GM19238 (cell line): ENCODE results near the gene TP53AIP1.

Experiments used
- DNase-seq: peaks from one replicate; pipeline ENCODE4 v3.0.0; 2011; ENCODE audit warnings: low spot score; ENCODE audit not compliant: insufficient read length

TP53AIP1 gene

GRCh38 chr11:128942817-128943427 is at the start of gene TP53AIP1:
TP53AIP1 (minus strand) TSS chr11:128942871; CDS start chr11:128937818, 5,053 bp downstream.
- no peak for DNase-seq

- no peak for DNase-seq
Observed at GRCh38 chr11:128988242-128988970, 45.7 kb upstream of the TP53AIP1 start.

DNA sequence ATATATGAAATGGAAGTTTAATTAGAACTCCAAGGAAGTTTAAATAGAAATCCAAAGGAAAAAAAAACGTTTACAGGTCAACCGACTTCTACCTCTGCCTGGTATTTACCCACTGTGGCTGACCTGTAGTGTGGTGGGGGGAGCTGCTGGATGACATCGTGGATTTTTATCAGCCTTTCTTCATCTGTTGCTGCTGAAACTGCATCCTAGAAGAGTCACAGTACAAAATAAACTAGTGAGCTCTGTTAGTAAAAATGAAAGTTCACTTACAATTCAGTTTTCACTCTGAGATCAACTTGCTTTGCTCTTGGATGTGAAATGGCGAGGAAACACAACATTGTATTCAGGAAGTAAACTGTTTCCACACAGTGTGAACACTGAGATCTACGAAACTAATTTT is 43.2 kb upstream of the TP53AIP1 start:
- DNase-seq, result no peak

DNA sequence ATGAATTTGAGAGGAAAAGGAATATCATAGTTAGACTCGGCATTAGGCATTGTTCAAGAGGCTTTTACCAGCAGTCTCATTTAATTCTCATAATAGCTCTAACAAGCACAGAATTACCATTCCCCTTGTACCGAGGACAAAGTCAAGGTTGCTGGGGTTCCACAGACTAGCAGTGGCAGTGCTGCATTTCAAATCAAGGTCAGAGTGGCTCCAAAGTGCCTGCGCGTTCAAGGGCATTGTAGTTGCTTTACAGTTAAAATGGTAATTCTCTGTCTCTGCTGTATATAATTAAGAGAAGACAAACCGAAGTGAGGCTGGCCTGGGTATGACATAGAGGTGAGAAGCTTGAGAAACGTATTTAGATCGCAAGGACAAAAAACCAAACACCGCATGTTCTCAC is 40.4 kb upstream of the TP53AIP1 start:
- DNase-seq, result no peak

- no peak for DNase-seq
Observed at GRCh38 chr11:128981254-128981653, 38.6 kb upstream of the TP53AIP1 start.

DNA sequence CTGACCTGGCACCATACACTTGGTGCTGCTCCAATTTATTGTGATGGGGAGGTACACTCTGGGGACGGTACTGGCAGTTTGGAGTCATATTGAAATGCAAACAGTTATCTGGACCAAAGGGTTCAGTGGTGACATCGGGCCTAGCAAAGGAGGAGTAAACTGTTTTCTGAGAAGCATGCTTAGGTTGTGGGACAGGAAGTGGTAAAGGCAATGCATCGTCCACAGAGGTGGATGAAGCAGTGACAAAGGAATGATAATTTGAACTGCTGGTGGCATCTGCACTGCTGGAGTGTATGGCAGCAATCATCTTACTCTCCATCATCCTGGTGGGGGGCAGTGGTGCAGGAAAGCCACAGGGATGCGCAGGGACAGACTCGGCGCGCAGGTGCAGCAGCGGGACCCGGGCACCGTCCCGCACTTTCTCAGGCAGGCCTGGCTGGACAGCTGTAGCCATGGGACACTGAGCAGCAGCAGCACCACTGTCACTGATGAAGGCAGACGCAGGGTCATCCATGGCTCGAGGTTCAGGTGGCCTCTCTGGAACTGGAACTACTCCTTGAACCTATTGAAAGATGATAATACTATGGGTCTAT is 28.0 kb upstream of the TP53AIP1 start:
- DNase-seq, result no peak

DNA sequence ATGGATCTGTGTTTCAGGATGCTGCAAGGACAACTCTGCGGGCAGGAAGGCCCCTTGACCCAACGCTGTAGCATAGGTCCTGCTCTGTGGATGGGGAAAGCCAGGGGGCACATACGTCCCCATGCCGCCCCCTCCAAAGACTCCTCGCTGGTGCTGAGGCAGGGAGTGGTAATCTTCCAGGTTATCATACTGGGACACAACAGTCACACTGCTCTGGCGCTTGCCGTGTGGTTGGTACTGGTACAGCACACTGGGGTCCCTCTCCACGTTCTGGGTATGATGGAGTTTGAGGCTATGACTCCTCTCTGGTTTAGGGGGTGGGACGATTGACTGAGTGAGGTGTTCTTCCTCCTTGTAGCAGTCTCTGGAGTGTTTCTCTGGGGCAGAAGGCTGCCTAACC is 26.2 kb upstream of the TP53AIP1 start:
- no peak for DNase-seq

GRCh38 chr11:128967578-128967977 is 24.9 kb upstream of the TP53AIP1 start:
- no peak for DNase-seq

- DNase-seq, result peak; percentile 18
Observed at GRCh38 chr11:128965485-128965884, 22.8 kb upstream of the TP53AIP1 start.

- no peak for DNase-seq
Observed at GRCh38 chr11:128964463-128964930, 21.8 kb upstream of the TP53AIP1 start.

GRCh38 chr11:128963744-128964325 is 21.2 kb upstream of the TP53AIP1 start:
- no peak for DNase-seq

- DNase-seq, result no peak
Observed at GRCh38 chr11:128962896-128963295, 20.2 kb upstream of the TP53AIP1 start.

GRCh38 chr11:128961645-128962044 is 19.0 kb upstream of the TP53AIP1 start:
- no peak for DNase-seq

GRCh38 chr11:128957202-128957482 is 14.5 kb upstream of the TP53AIP1 start:
- DNase-seq, result no peak

DNA sequence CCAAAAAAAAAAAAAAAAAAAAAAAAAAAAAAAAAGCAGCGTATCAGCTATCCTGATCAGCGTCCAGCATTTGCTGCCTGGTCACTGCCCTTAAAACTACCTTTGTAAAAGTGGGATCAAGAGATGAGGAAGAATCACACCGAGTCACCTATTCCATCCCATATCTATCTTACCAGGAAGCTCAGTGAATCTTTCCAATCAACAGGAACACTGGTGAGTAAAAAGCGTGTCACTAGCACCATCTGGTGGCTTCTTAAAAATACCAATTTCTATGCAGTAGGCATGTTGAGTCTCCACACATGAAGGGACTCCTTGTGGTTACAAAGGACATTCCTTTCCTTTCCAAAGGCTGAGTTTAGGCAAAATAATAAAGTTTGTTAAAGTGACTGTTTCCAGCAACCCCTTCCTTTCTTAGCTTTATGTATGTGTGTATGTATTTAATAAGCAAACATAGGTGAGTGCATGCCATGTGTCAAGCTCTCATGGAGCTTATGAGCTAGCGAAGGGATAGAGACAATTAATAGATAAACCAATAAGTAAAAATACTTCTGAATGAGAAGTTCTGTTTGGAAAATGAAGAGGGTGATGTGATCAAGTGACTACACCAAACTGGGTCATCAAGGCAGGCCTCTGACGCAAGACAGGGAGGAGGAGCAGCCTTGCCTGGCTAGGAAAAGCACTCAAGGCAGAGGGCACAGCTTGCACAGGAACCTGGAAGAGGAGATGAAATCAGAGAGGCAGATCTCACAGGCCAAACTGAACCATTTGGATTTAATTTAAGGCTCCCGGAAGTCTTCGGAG is 13.9 kb upstream of the TP53AIP1 start:
- DNase-seq, result no peak

DNA sequence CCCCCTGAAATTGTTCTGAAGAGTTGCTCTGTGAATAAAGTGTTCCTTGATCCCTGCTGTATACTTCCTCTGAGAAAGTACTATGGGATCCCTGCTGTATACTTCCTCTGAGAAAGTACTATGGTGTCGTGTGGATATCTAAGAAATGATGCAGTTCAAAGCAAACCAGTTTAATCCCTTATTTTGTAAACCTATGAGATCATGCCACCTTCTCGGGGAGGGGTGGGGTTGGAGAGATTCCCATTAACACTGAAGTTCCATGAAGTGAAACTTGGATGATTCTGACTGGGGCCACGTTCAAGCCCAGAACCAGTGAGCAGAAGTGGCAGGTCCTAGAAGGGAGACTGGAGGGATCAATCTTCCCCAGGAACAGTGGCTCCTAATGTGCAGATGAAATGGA is 13.0 kb upstream of the TP53AIP1 start:
- no peak for DNase-seq

- no peak for DNase-seq
Observed at GRCh38 chr11:128953151-128953550, 10.5 kb upstream of the TP53AIP1 start.

GRCh38 chr11:128949791-128950454 is 7.3 kb upstream of the TP53AIP1 start:
- no peak for DNase-seq

DNA sequence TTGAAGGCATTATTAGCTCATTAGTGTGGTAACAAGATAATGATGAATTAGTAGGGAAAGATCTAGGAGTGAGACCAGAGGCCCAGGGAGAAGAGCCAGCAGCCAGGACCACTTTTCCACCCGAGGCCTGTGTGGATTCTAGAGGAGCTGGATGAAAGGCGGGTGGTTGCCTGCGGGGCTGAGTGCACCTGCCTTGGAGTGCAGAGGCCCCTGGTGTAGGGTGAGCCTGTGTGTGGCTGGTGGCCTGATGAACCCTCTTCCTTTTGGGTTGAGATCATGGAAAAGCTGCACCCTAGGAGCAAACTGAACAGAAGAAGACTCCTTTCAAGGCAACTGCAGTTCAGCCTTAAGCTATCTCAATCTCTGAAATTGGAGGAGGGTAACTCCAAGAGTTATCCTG is 5.9 kb upstream of the TP53AIP1 start:
- DNase-seq, result no peak

GRCh38 chr11:128947773-128948172 is 5.1 kb upstream of the TP53AIP1 start:
- DNase-seq, result no peak

GRCh38 chr11:128946648-128947047 is 4.0 kb upstream of the TP53AIP1 start:
- no peak for DNase-seq
